SK-N-SH (cell line): ENCODE results near the gene ZNF765. TPM values are rescaled to one million over a fixed set of nuclear protein-coding genes. Genes with fewer than 3 reads are reported as not detected.

Experiments
- CTCF ChIA-PET: fragments of 300-600, 350-600 bp; formaldehyde crosslinking; extraction: SDS; loops from one replicate; lab custom pipeline; 2021; lab: Yijun Ruan, JAX
- POLR2A ChIA-PET: fragments of 350-600 bp; sonication (Branson Sonifier 250); formaldehyde crosslinking; extraction: SDS; loops from one replicate; lab custom pipeline; 2020; ENCODE audit warnings: antibody characterized with exemption, inconsistent platforms; lab: Yijun Ruan, JAX
- DNase-seq: peaks from one replicate; pipeline ENCODE4 v3.0.0; 2012
- H2AFZ ChIP-seq: fragments of 200-600 bp; sonication (generic); 2 replicates; pipeline ENCODE4 v1.8.1; 2016; ENCODE audit warnings: antibody characterized with exemption, mild to moderate bottlenecking, low read depth
- H3F3A ChIP-seq: fragments of 200-600 bp; sonication (generic); replicated peaks from 2 replicates; pipeline ENCODE3; 2016; ENCODE audit warnings: antibody characterized with exemption, mild to moderate bottlenecking; ENCODE audit not compliant: insufficient read depth
- H3K27ac ChIP-seq, 2 experiments: fragments of 200-500 bp in 1 of 2; fragments of 200-600 bp in 1 of 2; sonication (Bioruptor generic) in 1 of 2; sonication (generic), shearing (Covaris generic) in 1 of 2; 2 replicates each; pipeline versions ENCODE4 v1.5.1 to v1.6.1; 2014 to 2016; ENCODE audit warnings: low read depth in 2 of 2, inconsistent platforms in 1 of 2, low read length in 1 of 2, mild to moderate bottlenecking in 1 of 2, mixed read lengths in 1 of 2
- H3K27me3 ChIP-seq: fragments of 200-600 bp; sonication (generic), shearing (Covaris generic); 2 replicates; pipeline ENCODE4 v1.6.1; 2016; ENCODE audit warnings: mixed run types; ENCODE audit not compliant: insufficient read depth
- H3K36me3 ChIP-seq, 2 experiments: fragments of 200-500 bp in 1 of 2; fragments of 200-600 bp in 1 of 2; sonication (Bioruptor generic) in 1 of 2; sonication (generic) in 1 of 2; replicated peaks in 1 of 2; 2 replicates each; pipeline versions ENCODE3 to v1.5.1; 2014 to 2016; ENCODE audit warnings: low read length in 1 of 2, mild to moderate bottlenecking in 1 of 2; ENCODE audit not compliant: insufficient read depth in 2 of 2, control insufficient read depth in 1 of 2
- H3K4me1 ChIP-seq, 2 experiments: fragments of 200-500 bp in 1 of 2; fragments of 200-600 bp in 1 of 2; sonication (Bioruptor generic) in 1 of 2; sonication (generic), shearing (Covaris generic) in 1 of 2; 2 replicates each; pipeline versions ENCODE4 v1.5.1 to v1.6.1; 2014 to 2016; ENCODE audit warnings: low read depth in 1 of 2, low read length in 1 of 2, mixed run types in 1 of 2; ENCODE audit not compliant: insufficient read depth in 2 of 2, control insufficient read depth in 1 of 2
- H3K4me2 ChIP-seq: fragments of 200-600 bp; sonication (generic), shearing (Covaris generic); 2 replicates; pipeline ENCODE4 v1.6.1; 2017; ENCODE audit warnings: mixed run types
- H3K4me3 ChIP-seq, 2 experiments: fragments of 200-500 bp in 1 of 2; fragments of 200-600 bp in 1 of 2; sonication (Bioruptor generic) in 1 of 2; sonication (generic), shearing (Covaris generic) in 1 of 2; 2 replicates each; pipeline versions ENCODE4 v1.5.1 to v1.8.1; 2014 to 2016; ENCODE audit warnings: low read depth in 2 of 2, inconsistent platforms in 1 of 2, low read length in 1 of 2, mild to moderate bottlenecking in 1 of 2, mixed read lengths in 1 of 2, moderate library complexity in 1 of 2
- H3K79me2 ChIP-seq: fragments of 200-600 bp; sonication (generic); 2 replicates; pipeline ENCODE4 v1.8.1; 2017; ENCODE audit warnings: mild to moderate bottlenecking; ENCODE audit not compliant: insufficient read depth
- H3K9ac ChIP-seq: fragments of 200-600 bp; sonication (generic); 2 replicates; pipeline ENCODE4 v1.6.1; 2017; ENCODE audit warnings: mixed run types
- H3K9me2 ChIP-seq: fragments of 200-600 bp; sonication (generic); 2 replicates; pipeline ENCODE4 v1.6.1; 2017; ENCODE audit warnings: mixed run types
- H3K9me3 ChIP-seq: fragments of 200-600 bp; sonication (generic); 2 replicates; pipeline ENCODE4 v1.6.1; 2017; ENCODE audit warnings: mixed run types, mild to moderate bottlenecking, moderate library complexity
- H4K20me1 ChIP-seq: fragments of 200-600 bp; sonication (generic); 2 replicates; pipeline ENCODE4 v1.6.1; 2017; ENCODE audit warnings: mild to moderate bottlenecking, mixed run types; ENCODE audit not compliant: insufficient read depth
- FOSL2 ChIP-seq: IDR thresholded peaks from 2 replicates; pipeline ENCODE4 v1.4.0; 2012; ENCODE audit warnings: low read depth, mild to moderate bottlenecking, moderate library complexity, borderline replicate concordance
- JUND ChIP-seq: IDR thresholded peaks from 2 replicates; pipeline ENCODE4 v1.4.0; 2012
- PBX3 ChIP-seq: IDR thresholded peaks from 2 replicates; pipeline ENCODE4; 2012
- RAD21 ChIP-seq: IDR thresholded peaks from 2 replicates; pipeline ENCODE4 v1.6.1; 2012; ENCODE audit warnings: mild to moderate bottlenecking, low read length
- RFX5 ChIP-seq: IDR thresholded peaks from 2 replicates; pipeline ENCODE4 v1.6.1; 2012; ENCODE audit warnings: mild to moderate bottlenecking, improper control_type of control experiment, low read length
- SMC3 ChIP-seq: IDR thresholded peaks from 2 replicates; pipeline ENCODE4 v1.6.1; 2012; ENCODE audit warnings: low read depth, low read length, improper control_type of control experiment
- TEAD4 ChIP-seq: IDR thresholded peaks from 2 replicates; pipeline ENCODE4 v1.4.0; 2012; ENCODE audit warnings: mild to moderate bottlenecking, borderline replicate concordance; ENCODE audit not compliant: insufficient read depth
- ZBTB33 ChIP-seq: IDR thresholded peaks from 2 replicates; pipeline ENCODE4 v1.4.0; 2012; ENCODE audit warnings: low read depth, borderline replicate concordance
- WGBS: methylation state at CpG from one replicate; pipeline ENCODE4 v1.1.6; 2017; ENCODE audit warnings: low lambda C conversion rate; 5-methylcytosine and 5-hydroxymethylcytosine counted together
- polyA plus RNA-seq, 3 experiments: library from polyadenylated mRNA; depleted of rRNA; stranded (reverse); fragments of >200 nt; gene quantifications; 2 replicates each; pipeline ENCODE4 v1.2.3, GENCODE V29; 2012
- TF ChIP-seq, protein P1 (sequence below): fragments of 150-350 bp; IDR thresholded peaks from 2 replicates; pipeline ENCODE4 v1.6.1; 2017; ENCODE audit warnings: antibody characterized with exemption, low read length, low read depth, borderline replicate concordance
- TF ChIP-seq, protein P2 (sequence below): fragments of 200-600 bp; sonication (generic); IDR thresholded peaks from 2 replicates; pipeline ENCODE4 v1.6.1; 2017; ENCODE audit warnings: antibody characterized with exemption, mild to moderate bottlenecking, moderate library complexity
- TF ChIP-seq, protein P3 (sequence below): IDR thresholded peaks from 2 replicates; pipeline ENCODE4 v1.6.1; 2012; ENCODE audit warnings: mild to moderate bottlenecking, low read depth, low read length, moderate library complexity

The ZNF765 gene
- polyA plus RNA-seq, 1 of the 3 experiments (the other 2 are of a cell fraction), result 2.3 TPM

DNA sequence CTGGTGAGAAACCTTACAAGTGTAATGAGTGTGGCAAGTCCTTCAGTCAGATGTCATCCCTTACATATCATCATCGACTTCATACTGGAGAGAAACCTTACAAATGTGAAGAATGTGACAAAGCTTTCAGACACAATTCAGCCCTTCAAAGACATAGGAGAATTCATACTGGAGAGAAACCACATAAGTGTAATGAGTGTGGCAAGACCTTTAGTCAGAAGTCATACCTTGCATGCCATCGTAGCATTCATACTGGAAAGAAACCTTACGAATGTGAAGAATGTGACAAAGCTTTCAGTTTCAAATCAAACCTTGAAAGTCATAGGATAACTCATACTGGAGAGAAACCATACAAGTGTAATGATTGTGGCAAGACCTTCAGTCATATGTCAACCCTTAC lies 13.6 kb upstream of the ZNF765 start (continued):
- TF ChIP-seq, protein P1, sequence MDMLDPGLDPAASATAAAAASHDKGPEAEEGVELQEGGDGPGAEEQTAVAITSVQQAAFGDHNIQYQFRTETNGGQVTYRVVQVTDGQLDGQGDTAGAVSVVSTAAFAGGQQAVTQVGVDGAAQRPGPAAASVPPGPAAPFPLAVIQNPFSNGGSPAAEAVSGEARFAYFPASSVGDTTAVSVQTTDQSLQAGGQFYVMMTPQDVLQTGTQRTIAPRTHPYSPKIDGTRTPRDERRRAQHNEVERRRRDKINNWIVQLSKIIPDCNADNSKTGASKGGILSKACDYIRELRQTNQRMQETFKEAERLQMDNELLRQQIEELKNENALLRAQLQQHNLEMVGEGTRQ, result no peak

- Histone ChIP-seq H3K36me3 (peaks cover 0 to 11% of the 10 kb centered on the region in 2 experiments), H3K4me1 (no peaks in the 10 kb centered on the region), H4K20me1 (no peaks in the 10 kb centered on the region), H3K27ac (no peak overlapping the region), H3K79me2 (no peaks in the 10 kb centered on the region), H3K9me2 (no peaks in the 10 kb centered on the region), H2AFZ (no peak overlapping the region), H3K9ac (no peak overlapping the region), H3K27me3 (no peaks in the 10 kb centered on the region), H3F3A (no peaks in the 10 kb centered on the region), H3K4me3 (no peak overlapping the region), H3K4me2 (no peak overlapping the region), H3K9me3 (peaks cover 9% of the 10 kb centered on the region; the same call in 1 of the 2 replicates)
- ChIA-PET CTCF (no interaction called here), POLR2A (no interaction called here)
- WGBS, result 92% methylated on average over 3 of the region's 3 CpGs
- DNase-seq, result no peak
- TF ChIP-seq JUND (no peak), SMC3 (no peak), TEAD4 (no peak), RFX5 (no peak), FOSL2 (no peak), PBX3 (no peak), ZBTB33 (no peak), RAD21 (no peak)
- TF ChIP-seq, protein P2, sequence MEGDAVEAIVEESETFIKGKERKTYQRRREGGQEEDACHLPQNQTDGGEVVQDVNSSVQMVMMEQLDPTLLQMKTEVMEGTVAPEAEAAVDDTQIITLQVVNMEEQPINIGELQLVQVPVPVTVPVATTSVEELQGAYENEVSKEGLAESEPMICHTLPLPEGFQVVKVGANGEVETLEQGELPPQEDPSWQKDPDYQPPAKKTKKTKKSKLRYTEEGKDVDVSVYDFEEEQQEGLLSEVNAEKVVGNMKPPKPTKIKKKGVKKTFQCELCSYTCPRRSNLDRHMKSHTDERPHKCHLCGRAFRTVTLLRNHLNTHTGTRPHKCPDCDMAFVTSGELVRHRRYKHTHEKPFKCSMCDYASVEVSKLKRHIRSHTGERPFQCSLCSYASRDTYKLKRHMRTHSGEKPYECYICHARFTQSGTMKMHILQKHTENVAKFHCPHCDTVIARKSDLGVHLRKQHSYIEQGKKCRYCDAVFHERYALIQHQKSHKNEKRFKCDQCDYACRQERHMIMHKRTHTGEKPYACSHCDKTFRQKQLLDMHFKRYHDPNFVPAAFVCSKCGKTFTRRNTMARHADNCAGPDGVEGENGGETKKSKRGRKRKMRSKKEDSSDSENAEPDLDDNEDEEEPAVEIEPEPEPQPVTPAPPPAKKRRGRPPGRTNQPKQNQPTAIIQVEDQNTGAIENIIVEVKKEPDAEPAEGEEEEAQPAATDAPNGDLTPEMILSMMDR, result no peak
- TF ChIP-seq, protein P3, sequence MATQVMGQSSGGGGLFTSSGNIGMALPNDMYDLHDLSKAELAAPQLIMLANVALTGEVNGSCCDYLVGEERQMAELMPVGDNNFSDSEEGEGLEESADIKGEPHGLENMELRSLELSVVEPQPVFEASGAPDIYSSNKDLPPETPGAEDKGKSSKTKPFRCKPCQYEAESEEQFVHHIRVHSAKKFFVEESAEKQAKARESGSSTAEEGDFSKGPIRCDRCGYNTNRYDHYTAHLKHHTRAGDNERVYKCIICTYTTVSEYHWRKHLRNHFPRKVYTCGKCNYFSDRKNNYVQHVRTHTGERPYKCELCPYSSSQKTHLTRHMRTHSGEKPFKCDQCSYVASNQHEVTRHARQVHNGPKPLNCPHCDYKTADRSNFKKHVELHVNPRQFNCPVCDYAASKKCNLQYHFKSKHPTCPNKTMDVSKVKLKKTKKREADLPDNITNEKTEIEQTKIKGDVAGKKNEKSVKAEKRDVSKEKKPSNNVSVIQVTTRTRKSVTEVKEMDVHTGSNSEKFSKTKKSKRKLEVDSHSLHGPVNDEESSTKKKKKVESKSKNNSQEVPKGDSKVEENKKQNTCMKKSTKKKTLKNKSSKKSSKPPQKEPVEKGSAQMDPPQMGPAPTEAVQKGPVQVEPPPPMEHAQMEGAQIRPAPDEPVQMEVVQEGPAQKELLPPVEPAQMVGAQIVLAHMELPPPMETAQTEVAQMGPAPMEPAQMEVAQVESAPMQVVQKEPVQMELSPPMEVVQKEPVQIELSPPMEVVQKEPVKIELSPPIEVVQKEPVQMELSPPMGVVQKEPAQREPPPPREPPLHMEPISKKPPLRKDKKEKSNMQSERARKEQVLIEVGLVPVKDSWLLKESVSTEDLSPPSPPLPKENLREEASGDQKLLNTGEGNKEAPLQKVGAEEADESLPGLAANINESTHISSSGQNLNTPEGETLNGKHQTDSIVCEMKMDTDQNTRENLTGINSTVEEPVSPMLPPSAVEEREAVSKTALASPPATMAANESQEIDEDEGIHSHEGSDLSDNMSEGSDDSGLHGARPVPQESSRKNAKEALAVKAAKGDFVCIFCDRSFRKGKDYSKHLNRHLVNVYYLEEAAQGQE, result no peak
- TF ChIP-seq, protein P1, result no peak
These were observed 6.8 kb upstream of the ZNF765 start for GRCh38 chr19:53388168-53388567.
